Dermis blood vessel endothelial cell (primary cell): ENCODE results near the gene CYP2D6. TPM values are rescaled to one million over a fixed set of nuclear protein-coding genes. Genes with fewer than 3 reads are reported as not detected.
"Not testable (repeated sequence)": the region's sequence is repeated elsewhere in the genome, so short reads cannot be mapped to it uniquely, and the experiment has no call there.

Experiments used
- DNase-seq: peaks from one replicate; pipeline ENCODE4 v3.0.0; 2010
- total RNA-seq: library from RNA; depleted of rRNA; stranded (reverse); fragments of >200 nt; gene quantifications from 2 replicates; pipeline ENCODE4 v1.2.3, GENCODE V29; 2014

CYP2D6 gene
- total RNA-seq, 1 donor from 2014 or later = 0.68 TPM

DNA sequence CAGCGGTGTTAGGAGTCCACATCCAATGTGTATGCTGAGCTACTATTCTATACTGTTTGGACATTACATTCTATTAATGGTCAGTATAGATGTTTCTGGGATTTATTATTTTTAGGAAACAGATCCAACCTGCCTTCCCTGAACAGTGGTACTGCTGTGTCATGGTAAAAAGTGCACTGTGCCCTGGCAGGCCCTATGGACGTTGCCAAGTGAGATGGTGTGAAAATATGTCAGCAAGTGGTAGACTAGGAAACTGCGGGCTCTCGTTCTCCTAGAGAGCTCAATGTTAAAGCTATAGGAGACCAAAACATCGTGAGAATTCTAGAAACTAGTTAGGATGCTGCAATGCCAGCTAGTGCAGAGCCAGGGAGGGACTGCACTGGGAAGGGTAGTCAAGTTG is 26.0 kb upstream of the CYP2D6 start:
- no peak for DNase-seq

DNA sequence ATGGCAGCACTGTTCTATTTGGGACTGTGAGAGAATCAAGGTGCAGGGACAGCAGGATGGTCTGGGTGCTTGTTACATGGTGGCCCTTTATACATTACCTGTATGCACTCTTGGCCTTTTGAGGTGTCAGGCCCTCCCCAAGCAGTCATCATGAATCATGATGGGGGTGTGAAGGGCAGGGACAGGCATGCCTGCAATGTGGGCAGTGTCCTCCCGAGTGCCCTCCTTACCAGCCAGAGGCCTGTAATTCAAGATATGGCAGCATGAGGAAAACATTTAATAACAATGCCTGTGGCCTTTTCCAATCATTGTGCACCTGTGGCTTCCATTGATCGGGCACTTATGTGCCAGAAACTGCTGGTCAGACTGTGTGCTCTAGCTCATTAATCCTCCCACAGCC is 25.5 kb upstream of the CYP2D6 start:
- DNase-seq = no peak

DNA sequence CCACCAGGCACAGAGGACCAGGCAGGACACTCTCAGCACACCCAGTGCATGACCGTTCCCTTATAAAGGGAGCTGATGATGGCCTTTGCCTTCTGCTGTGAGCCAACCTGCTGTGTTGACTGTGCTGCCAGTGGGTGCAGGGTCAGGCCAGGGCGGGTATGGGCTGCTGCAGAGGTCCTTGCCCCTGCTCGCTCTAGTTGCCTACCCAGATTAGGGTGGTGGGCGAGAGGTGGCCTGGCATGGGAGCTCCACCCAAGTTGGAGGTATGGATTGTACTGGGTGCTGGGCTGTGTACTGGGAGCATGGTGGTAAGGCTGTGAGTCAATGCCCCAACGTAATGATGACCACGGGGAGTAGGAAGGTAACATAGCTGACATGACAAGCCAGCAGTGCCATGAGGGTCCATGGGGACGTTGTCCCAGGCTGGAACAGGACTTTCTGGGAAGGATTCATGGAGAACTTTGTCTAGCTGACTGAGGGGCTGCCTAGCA is 24.5 kb upstream of the CYP2D6 start:
- no peak for DNase-seq

DNA sequence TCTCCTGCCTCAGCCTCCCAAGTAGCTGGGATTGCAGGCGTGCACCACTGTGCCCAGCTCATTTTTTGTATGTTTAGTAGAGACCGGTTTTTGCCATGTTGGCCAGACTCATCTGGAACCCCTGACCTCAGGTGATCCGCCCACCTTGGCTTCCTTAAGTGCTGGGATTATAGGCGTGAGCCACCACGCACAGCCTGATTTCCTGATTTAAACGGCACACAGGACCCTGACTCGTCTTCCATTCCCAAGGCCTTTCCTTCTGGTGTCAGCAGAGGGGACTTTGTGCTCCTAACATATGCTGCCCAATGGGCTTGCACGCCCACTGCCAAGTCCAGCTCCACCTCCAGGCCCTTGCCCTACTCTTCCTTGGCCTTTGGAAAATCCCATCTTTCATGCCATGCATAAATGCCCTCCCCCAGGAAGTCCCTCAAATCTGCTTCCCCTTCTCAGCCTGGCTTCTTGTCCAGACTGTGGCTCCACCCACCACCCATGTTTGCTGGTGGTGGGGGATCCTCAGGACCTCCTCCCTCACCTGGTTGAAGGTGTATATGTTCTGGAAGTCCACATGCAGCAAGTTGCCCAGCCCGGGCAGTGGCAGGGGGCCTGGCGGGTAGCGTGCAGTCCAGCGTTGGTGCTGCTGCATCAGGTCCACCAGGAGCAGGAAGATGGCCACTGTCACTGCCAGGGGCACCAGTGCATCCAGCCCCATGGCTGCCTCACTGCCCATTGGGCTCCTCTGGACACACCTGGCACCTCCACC is 23.9 kb upstream of the CYP2D6 start:
- DNase-seq = no peak

DNA sequence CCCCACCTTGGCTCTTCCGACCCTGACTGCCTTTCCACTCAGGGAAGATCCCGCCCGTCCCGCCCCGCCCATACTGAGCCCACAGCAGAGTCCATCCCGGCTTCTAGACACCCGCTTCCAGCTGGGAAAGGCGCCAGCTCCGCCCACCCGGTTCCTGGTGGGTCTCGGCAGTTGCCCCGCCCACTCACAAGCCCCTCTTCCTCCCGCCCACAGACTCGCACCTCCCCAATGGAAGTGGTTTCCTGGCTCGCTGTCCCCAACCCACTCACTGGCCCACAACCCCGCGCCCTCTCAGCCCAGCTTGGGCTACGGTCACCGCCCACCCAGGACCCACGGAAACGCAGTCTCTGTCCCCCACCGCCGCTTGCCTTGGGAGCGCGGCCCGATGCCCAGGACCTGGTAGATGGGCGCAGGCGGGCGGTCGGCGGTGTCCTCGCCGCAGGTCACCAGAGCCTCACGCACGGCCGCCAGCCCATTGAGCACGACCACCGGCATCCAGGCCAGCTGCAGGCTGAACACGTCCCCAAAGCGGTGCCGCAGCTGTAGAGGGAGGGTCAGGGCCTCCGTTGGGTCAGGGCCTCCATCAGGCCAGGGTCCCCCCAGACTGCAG is 22.2 kb upstream of the CYP2D6 start:
- no peak for DNase-seq

DNA sequence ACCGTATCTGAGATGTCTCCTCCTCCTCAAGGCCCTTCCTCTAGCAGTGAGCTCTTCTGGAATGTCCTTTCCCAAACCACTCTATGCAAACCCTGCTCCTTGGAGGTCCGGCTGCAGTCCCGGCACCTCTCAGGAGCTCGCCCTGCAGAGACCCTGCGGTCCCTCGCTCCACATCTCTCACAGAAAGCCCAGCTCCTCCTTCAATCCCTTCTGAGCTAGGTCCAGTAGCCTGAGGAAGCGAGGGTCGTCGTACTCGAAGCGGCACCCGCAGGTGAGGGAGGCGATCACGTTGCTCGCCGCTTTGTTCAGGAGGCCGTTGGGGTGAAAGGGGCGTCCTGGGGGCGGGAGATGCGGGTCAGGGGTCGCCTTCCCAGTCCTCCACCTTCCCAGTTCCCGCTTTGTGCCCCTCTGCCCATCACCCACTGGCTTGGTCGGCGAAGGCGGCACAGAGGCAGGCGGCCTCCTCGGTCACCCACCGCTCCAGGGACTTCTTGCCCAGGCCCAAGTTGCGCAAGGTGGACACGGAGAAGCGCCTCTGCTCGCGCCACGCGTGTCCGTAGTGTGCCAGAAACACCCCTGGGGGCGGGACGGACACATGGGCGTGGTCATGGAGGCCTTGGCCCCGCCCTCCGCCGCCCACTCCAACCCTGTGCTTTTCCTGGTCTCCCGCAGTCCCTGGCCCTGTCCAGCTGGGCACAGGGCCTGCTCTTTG is 21.5 kb upstream of the CYP2D6 start:
- no peak for DNase-seq

DNA sequence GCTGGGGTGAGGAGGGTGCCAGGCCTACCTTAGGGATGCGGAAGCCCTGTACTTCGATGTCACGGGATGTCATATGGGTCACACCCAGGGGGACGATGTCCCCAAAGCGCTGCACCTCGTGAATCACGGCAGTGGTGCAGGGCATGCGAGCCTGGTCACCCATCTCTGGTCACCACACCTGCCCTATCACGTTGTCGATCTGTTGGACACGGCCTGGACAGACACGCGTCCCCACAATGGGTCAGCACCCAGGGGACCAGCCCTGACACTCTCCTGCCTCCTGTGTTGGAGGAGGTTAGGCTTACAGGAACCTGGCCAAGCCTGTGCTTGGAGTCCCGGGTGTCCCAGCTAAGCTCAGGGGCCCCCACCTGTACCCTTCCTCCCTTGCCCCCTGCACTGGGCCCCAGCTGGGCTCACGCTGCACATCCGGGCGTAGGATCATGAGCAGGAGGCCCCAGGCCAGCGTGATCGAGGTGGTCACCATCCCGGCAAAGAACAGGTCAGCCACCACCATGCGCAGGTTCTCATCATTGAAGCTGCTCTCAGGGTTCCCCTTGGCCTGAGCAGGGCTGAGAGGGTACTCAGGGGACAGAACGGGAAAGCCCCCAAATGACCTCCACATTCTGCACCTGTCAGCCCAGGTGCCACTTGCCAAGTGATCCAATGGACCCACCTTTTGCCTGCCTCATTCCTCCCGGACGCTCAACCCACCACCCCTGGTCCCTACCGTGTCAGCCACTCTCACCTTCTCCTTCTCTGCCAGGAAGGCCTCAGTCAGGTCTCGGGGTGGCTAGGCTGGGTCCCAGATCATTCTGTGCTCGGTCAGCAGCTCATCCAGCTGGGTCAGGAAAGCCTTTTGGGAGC is 20.3 kb upstream of the CYP2D6 start:
- DNase-seq = no peak

DNA sequence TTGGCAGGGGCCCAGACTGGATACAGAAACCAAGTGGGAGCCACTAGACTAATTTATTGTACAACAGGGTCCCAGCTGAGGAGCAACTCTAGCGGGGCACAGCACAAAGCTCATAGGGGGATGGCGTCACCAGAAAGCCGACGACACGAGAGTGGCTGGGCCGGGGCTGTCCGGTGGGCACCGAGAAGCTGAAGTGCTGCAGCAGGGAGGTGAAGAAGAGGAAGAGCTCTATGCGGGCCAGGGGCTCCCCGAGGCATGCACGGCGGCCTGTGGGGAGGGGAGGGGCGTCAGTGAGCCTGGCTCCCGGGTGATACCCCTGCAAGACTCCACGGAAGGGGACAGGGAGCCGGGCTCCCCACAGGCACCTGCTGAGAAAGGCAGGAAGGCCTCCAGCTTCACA is 19.2 kb upstream of the CYP2D6 start:
- DNase-seq = not testable (repeated sequence)

DNA sequence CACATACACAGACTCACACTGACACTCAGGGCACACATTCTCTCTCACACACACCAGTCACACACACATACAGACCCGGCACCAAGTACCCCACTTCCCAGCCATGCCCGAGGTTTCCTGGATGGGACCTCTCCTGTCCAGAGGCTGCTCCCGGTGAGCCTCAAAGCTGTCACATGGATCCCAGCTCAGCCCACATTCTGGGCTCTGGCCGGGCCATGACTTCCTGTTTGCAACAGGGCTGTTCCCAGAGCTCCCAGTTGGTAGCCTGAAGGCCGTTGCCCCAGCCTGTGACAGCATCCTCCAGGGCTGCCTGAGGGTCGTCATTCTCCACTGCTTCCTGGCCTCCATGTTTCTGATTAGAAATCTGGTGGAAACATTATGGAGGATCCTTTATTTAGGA is 14.6 kb upstream of the CYP2D6 start:
- DNase-seq = no peak

DNA sequence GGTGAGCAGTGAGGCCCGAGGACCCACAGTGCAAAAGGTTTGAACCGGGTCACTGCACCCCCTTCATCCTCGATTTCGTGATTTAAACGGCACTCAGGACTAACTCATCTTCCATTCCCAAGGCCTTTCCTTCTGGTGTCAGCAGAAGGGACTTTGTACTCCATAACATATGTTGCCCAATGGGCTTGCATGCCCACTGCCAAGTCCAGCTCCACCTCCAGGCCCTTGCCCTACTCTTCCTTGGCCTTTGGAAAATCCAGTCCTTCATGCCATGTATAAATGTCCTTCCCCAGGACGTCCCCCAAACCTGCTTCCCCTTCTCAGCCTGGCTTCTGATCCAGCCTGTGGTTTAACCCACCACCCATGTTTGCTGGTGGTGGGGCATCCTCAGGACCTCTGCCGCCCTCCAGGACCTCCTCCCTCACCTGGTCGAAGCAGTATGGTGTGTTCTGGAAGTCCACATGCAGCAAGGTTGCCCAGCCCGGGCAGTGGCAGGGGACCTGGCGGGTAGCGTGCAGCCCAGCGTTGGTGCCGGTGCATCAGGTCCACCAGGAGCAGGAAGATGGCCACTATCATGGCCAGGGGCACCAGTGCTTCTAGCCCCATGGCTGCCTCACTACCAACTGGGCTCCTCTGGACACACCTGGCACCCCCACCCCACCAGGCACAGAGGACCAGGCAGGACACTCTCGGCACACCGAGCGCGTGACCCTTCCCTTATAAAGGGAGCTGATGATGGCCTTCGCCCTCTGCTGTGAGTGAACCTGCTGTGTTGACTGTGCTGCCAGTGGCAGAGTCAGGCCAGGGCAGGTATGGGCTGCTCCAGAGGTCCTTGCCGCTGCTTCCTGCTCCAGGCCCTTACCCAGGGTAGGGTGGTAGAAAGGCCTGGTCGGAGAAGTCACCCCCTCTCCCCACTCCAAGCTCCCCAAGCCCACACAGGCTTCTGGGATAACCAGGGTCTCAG is 13.5 kb upstream of the CYP2D6 start:
- DNase-seq = not testable (repeated sequence)

DNA sequence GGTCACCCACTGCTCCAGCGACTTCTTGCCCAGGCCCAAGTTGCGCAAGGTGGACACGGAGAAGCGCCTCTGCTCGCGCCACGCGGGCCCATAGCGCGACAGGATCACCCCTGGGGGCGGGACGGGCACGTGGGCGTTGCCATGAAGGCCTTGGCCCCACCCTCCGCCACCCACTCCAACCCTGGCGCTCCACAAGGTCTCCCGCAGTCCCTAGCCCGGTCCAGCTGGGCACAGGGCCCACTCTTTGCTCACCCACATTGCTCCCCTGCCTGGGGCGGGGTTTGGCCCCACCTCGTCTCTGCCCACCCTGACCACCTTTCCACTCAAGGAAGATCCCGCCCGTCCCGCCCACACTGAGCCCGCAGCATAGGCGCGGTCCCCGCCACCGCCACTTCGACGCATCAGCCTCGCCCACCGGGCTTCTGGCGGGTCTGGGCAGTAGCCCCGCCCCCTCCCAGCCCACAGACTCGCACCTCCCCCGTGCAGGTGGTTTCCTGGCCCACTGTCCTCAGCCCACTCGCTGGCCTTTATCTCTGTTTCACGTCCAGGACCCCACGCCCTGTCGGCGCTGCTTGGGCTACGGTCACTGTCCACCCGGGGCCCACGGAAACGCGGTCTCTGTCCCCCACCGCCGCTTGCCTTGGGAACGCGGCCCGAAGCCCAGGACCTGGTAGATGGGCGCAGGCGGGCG is 12.3 kb upstream of the CYP2D6 start:
- DNase-seq = no peak

DNA sequence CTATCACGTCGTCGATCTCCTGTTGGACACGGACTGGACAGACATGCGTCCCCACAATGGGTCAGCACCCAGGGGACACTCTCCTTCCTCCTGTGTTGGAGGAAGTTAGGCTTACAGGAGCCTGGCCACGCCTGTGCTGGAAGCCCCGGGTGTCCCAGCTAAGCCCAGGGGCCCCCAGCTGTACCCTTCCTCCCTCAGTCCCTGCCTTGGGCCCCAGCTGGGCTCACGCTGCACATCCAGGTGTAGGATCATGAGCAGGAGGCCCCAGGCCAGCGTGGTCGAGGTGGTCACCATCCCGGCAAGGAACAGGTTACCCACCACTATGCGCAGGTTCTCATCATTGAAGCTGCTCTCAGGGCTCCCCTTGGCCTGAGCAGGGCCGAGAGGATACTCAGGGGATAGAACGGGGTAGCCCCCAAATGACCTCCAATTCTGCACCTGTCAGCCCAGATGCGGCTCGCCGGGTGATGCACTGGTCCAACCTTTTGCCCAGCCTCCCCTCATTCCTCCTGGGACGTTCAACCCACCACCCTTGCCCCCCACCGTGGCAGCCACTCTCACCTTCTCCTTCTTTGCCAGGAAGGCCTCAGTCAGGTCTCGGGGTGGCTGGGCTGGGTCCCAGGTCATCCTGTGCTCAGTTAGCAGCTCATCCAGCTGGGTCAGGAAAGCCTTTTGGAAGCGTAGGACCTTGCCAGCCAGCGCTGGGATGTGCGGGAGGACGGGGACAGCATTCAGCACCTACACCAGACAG is 10.9 kb upstream of the CYP2D6 start:
- DNase-seq = not testable (repeated sequence)

DNA sequence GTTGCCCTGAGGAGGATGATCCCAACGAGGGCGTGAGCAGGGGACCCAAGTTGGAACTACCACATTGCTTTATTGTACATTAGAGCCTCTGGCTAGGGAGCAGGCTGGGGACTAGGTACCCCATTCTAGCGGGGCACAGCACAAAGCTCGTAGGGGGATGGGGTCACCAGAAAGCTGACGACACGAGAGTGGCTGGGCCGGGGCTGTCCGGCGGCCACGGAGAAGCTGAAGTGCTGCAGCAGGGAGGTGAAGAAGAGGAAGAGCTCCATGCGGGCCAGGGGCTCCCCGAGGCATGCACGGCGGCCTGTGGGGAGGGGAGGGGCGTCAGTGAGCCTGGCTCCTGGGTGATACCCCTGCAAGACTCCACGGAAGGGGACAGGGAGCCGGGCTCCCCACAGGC is 9.5 kb upstream of the CYP2D6 start:
- not testable (repeated sequence) for DNase-seq

DNA sequence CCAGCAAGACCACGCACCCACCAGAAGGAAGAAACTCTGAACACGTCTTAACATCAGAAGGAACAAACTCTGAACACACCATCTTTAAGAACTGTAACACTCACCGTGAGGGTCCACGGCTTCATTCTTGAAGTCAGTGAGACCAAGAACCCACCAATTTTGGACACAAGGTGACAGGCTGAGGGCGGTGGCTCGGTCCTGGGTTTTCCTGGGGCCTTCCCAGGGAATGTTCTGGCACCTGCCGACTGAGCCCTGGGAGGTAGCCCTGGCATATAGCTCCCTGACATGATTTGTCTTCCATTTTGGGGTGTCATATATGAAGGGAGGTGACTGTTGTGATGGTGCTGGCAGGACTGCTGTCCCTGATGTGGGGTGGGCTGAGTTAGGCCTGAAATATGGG is 8.9 kb upstream of the CYP2D6 start:
- DNase-seq = not testable (repeated sequence)

DNA sequence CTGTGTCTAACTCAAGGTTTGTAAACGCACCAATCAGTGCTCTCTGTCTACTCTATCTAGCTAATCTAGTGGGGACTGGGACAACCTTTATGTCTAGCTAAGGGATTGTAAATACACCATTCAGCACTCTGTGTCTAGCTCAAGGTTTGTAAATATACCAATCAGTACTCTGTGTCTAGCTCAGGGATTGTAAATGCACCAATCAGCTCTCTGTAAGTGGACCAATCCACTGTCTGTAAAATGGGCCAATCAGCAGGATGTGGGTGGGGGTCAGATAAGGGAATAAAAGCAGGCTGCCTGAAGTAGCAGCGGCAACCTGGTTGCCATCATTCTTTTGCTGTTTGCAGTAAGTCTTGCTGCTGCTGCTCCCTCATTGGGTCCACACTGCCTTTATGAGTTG is 8.4 kb upstream of the CYP2D6 start:
- DNase-seq = no peak

DNA sequence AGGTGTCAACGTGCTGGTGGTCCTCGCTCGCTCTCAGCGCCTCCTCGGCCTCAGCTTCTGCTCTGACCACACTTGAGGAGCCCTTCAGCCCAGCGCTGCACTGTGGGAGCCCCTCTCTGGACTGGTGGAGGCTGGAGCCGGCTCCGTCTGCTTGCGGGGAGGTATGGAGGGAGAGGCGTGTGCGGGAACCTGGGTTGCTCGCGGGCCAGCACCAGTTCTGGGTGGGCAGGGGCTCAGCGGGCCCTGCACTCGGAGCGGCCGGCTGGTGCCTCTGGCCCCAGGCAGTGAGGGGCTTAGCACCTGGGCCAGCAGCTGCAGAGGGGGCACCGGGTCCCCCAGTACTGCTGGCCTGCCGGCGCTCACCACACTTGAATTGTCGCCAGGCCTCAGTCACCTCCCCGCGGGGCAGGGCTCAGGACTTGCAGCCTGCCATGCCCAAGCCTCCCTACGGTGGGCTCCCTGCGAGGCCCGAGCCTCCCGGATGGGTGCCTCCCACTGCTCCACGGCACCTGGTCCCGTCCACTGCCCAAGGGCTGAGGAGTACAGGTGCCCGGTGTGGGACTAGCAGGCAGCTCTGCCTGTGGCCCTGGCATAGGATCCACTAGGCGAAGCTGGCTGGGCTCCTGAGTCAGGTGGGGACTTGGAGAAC is 7.6 kb upstream of the CYP2D6 start:
- no peak for DNase-seq

DNA sequence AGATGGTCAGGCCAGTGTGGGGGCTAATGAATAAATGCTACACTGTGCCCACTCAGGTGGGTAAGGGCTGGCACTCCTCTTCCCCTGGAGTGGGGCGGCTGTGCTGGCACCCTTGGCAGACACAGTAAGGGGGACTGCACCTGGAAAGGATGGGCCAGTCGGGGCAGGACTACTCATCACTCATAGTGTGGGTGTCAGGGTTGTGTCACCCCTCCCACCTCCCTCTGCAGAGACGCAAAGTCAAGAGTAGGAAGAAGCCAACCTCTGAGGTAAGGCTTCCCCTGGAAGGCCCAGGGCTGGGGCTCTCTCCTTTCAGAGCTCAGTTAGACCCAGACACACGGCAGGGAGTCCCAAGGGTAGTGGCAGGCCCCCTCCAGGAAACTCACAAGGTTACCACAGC is 5.1 kb upstream of the CYP2D6 start:
- not testable (repeated sequence) for DNase-seq

DNA sequence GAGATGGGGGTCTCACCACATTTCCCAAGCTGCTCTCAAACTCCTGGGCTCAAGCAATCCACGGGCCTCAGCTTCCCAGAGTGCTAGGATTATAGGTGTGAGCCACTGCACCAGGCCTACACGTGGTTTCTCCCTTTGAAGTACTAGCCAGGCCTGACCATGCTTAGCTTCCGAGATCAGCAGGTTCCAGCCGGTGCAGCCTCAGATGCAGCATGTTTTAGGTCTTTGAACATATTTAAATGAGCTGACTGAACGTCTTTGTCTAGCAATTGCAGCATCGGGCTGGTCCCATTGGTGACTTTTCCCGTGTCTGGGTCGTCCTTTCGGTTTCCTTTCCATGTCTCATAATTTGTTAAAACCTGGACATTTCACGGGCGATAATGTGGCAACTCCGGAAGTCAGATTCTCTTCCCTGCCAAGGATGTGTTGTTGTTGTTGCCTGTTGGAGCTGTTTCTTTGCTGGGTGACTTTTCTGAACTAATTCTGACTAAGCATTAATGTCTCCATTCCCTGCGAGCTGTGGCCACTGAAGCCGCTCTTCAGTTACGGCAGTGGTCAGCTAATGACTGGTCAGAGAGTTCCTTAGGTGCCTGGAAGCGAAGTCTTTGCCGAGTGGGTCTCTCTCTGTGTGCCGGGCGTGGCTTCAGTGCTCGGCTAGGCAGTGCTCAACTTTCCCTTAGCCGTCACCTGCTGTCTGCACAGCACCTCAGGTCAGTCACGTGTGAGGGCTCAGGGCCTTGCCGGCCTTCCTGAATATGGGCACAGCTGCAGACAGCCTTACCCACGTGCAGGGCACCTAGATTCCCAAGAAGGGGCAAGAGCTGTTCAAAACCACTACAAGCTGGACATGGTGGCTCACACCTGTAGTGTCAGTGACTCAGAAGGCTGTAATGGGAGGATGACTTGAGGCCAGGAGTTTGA is 3.8 kb upstream of the CYP2D6 start:
- no peak for DNase-seq
